Stimulated activated CD4-positive, alpha-beta T cell treated with anti-CD3 and anti-CD28 coated beads, Interleukin-15, amount 100 ng/mL, for 1 hour (primary cell): ENCODE measurements around the gene CASD1.

Source experiments
- DNase-seq, 2 donors: peaks; one replicate each; pipeline ENCODE4 v3.0.0-alpha.2; 2020; ENCODE audit warnings: low read depth in 1 of 2, low spot score in 1 of 2

The CASD1 gene

DNA sequence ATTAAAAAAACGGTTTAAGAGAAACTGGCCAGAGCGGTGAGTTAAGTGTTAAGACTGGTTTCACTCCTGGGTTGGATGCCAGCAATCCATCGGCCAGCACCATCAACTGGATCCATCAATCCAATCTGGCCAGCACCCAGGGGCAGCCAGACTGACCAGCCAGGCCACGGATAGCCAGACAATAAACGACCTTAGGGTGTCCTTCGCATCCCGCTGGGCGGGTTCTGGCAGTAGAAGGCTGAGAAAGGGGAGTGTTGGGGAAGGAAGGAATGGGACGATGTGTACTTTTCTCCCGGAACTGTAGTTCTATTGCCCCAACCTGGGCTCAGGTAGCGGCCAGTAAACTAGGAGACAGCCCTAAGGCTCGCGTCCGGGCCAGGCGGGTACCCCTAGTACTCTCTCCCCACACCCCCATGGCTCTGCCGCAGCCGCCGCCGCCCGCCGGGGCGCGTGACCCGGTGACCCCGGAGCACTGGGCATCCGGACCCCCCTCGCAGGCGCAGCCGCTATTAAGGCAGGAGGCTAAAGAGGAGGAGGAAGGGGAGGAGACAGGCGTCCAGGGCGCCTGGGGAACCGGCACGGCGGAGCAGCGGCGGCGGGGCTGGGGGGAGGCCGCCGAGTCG is at the start of gene CASD1:
CASD1 (plus strand) TSS at position 546 of the 623 bp plus-strand sequence. CDS start 276 bp downstream, outside the sequence.
- DNase-seq = peak; percentile 7 to 33

DNA sequence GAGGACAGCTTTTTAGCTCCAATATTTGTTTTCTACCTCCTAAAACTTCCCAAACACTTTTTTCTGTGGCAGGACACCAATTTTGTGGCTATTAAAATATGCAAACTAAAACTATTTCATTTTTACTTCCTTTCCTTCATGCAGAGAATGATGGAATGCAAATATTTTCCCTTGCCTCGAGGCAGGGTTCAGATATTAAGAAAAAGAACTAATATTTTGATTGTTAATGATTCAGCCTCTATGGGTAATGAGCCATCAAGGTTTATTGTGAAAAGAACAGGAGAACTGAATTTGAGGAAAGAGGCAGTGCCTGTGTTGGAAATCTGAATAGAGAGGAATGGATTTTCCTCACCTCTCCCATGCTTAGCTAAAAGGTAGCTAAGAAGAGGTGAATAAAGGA is 43.1 kb upstream of the CASD1 start:
- no peak for DNase-seq

DNA sequence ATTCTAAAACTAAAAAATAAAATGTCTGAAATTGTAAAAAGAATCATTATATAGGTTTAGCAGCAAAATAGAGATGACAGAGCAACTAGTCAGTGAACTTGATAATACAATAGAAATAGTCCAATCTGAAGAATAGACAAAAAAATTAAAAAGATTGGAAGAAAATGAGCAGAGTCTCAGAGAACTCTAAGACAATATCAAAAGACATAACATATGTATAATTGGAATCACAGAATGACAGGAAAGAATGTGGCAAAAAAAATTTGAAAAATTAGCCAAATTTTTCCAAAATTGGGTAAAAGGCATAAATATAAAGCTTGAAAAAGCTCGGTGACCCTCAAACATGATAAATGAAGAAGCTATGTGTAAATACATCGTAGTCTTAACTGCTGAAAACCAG is 38.0 kb upstream of the CASD1 start:
- DNase-seq = no peak

DNA sequence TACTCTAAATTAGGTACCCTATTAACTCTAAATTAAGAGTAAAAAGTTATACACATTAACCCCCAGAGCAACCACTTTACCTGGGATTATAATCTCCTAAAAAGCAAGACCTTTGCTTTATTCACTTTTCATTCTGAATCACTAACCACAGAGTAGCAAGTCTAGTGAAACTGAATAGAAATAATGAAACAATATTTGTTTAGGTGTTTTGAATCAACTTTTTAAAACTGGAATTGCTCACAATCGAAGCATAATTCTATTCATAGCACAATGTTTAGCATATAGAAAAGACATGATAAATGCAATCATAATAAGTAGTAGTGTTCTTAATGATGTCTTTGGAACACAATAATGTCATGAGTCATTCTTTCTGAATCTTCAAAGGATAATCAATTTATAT is 37.0 kb upstream of the CASD1 start:
- no peak for DNase-seq

DNA sequence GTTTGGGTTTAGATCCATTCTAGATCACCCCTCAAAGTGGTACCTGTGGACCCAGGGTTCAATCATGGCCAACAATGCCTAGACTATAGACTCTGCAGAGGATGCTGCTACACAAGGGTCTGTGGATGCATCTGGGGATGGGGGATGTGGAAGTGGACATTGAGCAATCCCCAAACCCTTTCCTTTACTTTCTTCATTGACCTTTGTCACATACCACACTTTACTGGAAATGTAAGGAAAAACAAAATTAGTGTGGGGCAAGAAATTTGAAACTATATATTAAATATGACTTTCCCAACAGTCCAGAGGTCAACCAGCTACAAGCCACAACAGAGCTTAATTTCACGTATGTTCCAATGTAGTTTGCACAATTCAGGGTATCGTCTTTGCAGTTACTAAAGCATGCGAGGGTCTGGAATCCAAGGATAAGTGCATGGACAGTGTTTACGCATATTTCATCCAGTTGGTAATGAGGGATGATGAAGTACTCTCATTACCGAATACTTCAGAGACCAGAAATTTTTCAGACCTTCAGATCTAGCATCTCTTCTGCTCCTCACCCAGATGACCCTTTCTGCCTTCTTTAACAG is 33.3 kb upstream of the CASD1 start:
- no peak for DNase-seq

DNA sequence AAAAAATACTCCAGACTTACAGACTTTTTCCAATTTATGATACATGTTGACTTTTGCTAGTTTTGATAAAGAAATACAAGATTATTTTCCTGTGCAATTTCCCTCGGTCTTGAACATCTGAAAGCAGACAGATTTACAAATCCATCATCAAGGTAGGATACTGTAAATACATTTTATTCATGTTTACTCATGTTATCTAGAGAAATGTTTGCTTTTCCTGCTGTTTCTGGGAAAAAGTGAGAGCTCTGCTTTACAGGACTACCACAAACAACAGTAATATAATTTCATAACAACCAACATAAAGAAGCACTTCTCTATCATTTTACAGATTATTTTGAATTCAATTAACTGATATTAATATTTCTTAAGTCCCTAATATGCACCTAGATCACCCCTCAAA is 31.7 kb upstream of the CASD1 start:
- DNase-seq = no peak

DNA sequence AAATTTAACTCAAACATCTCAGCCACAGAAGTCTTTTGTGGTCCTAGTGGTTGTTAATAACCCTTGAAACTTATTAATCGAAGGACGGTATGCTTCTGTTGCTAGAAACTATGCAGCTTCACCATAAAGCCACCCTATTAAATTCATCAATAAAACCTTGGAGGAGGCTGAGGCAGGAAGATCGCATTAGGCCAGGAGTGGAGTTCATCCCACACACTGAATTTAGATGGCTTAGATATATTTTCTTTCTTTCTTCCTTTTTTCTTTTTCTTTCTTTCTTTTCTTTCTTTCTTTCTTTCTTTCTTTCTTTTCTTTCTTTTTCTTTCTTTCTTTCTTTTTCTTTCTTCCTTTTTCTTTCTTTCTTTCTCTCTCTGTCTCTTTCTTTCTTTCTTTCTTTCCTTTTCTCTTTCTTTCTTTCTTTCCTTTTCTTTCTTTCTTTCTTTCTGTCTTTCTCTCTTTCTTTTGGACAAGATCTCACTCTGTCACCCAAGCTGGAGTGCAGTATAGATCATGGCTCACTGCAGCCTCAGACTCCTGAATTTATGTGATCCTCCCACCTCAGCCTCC is 30.9 kb upstream of the CASD1 start:
- no peak for DNase-seq

DNA sequence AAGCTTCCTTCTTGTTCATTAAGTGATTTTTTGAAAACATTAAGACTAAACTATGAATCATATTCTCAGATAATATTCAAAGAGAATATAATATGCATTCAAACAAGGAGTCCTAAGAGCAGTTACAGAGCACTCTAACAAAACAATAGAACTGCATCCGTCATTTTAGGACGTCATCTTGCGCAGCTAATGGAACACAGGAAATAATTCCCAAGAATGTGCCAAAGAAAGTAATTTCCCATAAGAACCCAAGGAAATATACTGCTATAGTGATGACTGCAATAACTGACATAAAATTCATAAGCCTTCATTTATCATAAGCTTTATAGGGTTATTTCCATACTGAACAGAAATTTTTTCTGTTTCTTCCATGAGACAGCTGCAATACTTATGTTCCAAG is 28.3 kb upstream of the CASD1 start:
- no peak for DNase-seq

DNA sequence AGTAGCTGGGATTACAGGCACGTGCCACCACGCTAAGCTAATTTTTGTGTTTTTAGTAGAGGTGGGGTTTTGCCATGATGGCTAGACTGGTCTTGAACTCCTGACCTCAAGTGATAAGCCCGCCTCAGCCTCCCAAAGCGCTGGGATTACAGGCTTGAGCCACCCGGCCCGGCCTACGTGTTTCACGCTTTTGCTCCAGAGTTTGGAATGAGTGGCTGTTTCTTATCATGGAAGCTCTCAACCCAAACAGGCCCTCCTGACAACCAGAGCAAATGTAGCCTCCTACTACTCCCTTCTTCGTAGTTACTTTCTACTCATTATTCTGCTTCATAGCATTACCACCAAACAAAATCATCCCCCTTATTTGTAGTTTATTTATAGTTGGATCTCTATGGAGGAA is 26.8 kb upstream of the CASD1 start:
- DNase-seq = no peak

DNA sequence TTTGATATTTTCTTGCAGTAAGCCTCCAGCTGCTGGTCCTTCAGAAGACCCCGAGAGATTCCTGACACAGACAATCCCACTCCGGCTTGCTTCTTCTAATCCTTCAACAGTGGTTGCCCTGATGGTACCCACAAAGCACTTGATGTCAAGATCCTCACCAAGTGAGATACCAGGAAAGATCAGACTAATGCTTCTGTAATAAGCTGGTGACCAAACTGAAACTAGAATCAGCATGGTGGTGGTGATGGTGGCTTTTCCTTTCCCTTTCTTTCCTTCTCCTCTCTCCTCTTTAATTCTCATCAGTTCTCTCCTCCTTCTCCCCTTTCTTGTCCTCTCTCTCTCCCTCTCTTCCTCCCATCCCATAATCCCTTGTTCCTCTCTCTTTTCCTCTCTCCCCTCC is 25.8 kb upstream of the CASD1 start:
- no peak for DNase-seq

DNA sequence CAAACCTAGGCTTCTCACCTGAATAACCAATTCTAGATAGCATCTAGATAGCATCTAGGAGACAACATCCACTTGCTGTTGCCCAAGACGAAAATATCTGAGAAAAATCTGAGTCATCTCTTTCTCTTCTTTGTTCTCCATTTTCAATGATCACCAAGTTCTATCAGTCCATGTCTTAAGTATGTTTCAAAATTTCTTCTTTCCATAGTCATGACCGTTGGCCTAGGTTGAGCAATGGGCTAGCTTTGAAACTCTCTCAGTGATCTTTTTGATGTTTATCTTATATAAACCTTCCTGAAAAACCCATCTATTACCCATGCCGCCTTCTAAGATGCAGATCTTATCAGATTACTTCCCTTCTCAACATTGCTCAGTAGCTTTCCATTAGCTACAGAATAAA is 23.4 kb upstream of the CASD1 start:
- no peak for DNase-seq

DNA sequence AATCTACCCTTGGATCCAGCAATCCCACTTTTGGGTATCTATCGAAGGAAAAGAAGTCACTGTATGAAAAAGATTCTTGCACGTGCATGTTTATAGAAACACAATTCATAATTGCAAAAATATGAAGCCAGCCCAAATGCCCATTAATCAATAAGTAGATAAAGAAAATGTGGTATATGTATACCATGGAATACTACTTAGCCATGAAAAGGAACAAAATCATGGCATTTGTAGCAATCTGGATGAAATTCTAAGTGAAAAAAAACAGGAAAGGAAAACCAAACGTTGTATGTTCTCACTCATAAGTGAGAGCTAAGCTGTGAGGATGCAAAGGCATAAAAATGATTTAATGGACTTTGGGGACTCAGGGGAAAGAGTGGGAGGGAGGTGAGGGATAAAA is 18.2 kb upstream of the CASD1 start:
- DNase-seq = no peak

DNA sequence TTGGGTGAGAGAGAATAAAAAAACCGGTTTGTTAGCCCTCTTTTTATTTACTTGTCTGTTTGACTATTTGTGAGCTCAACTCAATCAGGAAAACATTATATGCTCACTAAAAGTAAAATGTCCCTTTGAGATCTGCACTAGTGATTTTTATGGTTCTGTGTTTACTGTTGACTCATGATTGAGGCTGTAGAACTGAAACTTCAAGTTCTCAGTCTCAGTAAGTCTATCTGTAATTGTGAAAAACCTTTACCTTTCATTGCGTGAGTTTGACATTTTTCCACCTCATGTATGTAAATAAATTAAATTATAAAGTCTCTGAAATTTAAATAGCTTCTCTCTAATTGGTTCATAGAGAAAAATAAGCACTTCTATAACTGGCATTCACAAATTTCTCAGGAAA is 17.0 kb upstream of the CASD1 start:
- no peak for DNase-seq

DNA sequence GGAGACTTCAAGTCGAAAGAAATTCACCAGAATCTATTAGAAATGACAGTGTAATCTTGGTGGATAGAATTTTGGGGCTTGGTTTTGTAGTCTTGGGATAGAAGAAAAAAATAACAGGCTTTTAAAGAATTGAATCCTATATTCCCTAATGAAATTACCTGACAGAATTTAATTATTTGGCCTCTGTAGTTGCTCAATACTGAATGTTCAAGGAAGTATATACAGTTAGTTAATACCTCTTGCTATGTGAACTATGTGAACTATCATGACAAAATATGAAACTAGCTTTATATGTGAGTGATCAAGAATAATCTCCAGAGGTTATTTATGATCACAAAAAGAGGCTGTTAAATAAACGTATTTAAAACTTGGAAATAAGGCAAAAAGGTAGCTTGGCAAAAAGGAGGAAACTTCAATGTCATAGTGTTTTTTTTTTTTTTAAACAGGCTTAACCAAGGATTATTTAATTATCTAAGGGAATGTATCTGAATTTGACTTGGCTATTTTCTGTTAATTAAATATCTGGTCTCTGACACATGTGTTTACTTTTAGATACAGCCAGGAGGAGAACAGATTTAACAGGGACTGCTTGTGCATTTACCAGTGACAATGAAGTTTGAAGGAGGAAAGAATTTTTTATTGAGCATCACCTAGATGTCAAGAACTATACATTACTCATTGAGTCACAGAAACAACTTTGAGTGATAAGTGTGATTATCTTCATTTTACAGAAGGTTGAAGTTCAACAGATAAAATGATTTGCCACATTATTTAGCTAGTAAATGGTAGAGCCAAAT is 11.5 kb upstream of the CASD1 start:
- no peak for DNase-seq

DNA sequence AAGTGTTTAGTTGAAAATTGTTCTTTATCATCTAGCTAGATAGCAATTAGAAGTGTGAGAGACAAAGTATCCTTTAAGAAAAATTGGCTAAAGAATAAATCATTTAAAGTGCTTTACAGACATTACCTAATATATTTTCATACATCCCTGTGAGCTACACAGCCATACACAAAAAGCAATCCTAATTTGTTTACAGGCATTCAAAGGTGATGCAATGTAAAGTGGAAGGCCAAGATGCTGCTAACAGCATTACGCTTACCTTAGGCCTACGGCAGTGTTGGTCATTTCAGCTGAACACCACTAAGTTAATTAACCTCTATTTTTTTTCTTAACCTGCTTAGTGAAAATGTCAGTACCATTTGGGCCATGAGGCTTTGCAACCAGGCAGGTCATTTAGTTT is 10.7 kb upstream of the CASD1 start:
- DNase-seq = no peak

DNA sequence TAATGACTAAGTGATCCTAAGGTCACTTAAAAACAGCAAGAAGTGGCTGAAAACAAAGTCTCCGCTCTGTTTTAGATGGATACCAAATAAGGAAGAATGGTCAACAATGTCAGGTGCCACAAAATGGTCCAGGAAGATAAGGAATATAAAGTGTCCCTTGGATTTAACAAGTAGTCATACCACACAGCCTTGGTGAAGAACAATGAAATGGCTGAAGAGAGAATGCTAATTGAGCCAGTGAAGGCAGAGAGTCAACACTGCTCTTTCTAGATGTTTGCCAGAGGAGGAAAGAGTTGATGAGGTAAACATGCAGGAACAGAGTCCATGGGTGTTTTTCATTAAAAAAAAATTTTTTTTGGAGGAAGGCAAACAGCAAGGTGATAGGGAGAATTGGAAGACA is 2.1 kb upstream of the CASD1 start:
- DNase-seq = no peak

DNA sequence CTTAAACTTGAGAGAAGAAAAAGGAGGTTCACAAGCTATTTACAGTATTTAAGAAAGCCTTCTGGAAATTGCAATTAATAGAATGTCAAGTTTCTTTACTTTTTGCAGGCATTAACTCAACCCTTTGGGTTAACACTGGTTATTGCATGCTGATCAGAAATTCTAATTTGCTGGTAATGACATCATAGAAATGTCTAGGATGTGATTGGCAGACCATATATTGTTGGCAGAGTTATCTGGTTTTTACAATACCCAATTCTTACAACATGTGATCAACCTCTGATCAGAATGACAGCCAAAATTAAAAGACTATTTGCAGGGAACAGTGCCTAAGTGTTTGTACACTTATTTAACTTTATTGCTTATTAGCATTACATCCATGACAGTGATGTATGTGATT is 1.6 kb upstream of the CASD1 start:
- DNase-seq = no peak

DNA sequence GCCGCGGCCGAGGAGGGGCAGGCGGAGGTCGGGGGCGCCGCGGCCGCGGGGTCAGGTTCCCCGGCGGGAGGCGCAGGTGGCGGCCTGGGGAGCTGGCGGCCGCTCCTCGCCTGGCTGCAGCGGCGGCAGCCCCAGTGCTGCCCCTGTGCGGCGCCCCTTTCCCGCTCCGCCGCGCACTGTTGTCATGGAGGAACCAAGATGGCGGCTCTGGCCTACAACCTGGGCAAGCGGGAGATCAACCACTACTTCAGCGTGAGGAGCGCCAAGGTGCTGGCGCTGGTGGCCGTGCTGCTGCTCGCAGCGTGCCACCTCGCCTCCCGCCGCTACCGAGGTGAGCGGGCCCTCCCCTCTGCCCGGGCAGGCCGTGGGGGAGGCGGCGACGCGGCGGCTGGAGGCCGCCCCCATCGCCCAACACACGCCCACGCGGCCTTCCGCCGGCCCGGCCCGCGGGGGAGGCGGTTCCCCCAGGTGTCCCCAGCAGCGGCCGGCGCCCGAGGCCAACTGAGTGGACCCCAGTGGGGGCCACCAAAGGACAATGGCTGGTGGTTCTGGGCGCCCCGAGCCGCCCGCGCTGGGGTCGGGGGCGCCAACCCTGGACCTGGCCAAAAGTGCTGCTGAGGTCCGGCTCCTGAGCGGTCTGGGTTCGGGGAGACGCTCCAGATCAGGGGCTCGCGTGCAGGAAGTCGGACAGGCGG is 425 bp downstream of the CASD1 start:
- DNase-seq = peak; percentile 37 to 50

DNA sequence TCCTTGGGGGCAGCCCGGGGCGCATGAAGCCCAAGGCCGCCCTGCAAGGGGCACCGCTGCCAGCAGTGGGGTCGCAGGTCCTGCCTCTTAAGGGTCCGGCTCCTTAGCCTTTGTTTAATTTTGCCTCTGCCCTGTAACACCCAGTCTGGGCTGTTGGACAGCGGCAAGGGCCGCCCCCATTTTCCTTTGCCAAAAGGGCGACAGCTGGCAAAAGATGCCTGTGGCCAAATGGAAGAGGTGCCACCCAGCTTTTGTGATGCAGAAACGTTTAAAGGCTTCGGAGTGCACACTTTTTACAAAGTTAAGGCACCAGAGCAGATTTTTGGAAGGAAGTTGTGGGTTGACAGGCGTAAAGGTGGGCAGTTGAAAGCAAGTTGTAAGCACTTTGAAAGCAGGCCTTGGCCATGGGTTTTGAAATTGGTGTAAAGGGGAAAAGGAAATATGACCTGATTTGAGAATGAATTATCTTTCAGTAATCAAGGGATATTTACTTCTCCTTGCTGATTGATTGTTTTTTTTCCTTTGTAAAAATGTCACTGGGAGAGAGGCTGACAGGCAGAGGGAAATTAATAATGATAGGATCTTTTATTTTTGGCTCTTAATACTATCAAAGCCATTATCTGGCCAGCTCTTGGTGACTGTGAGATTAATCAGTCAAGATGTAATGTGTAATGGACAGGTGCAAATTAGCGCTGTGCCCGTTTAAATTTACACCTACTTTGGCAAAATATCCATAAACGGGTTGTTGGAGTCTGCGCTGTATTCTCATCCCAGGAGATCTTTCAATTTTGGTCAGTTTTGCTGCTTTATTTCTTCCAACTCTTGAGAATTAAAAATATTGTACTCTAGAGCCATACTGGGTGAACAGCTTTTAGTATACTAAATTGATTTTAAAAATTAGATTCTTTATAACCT is 1.2 kb downstream of the CASD1 start:
- peak in 1 of 2 donors; percentile 6 for DNase-seq

DNA sequence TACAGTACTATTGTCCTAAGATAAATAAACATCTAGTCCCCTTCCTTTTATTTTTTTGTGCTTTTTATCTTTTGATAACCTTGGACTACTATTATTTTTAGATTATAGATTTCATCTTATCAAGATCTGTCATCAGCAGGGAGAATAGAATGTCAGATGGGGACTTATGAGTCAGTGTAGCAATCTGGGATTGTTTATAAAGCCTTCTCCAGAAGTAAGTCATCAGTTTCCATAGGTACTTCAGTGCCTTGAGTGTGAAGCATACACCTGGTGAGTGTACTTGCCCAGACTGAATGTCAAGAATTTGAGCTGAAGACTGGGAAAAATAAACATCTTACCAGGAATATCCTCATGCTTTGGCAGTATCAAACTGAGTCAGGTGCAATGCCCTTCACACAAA is 2.1 kb downstream of the CASD1 start:
- no peak for DNase-seq
